NCI-H2227 treated with DMSO at 0.1 percent for 48 hours (cell line): Measurements from ENCODE around the gene DIAPH1.

Experiments
- DNase-seq: peaks from one replicate; lab custom pipeline; 2025; lab: John Stamatoyannopoulos, UW

Gene DIAPH1

GRCh38 chr5:141560725-141561483, 57.9 kb downstream of the DIAPH1 start:
- DNase-seq = peak; percentile 91

DNA sequence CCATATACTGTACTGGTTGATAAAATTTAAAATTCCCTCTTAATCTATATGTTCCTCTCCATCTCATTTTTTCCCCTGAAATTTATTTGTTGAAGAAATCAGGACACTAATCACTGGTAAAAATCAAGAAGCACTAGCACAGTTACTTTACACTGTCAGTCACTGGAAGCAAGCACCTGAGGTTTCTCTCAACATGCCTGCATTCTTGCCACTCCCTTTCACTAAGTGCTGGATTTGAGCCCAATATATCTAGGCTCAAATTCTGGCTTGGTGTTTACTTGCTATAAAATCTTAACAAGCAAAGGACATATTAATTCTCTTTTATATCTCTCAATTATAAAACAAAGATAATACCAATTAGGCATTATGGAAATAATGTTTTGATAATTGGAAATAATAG, 58.6 kb downstream of the DIAPH1 start:
- DNase-seq = peak; percentile 41

- DNase-seq = no peak
Observed at GRCh38 chr5:141559461-141559860, 59.3 kb downstream of the DIAPH1 start.

- DNase-seq = no peak
Observed at GRCh38 chr5:141558150-141558549, 60.6 kb downstream of the DIAPH1 start.

DNA sequence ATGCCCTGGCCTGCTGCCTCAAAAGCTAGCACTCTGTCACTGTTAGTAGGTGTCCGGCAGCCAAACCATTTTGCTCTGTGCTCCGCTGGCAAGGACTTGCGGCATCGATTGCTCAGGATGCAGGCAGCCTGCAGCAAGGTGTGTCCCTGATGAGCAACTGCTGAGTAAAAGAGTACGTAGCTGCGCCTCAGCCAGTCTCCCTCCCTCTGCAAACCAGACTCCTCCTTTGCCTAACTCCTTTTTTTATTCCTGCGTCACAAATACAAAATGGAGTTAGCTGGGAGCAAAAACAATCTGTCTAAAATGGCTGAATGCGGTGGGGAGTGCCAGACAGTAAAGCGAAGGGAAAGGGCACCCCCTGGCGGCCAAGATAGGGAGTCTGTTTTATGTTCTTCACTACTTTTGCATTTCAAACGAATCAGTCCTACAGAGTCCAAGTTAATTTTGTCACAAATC, 61.1 kb downstream of the DIAPH1 start:
- peak; percentile 92 for DNase-seq

DNA sequence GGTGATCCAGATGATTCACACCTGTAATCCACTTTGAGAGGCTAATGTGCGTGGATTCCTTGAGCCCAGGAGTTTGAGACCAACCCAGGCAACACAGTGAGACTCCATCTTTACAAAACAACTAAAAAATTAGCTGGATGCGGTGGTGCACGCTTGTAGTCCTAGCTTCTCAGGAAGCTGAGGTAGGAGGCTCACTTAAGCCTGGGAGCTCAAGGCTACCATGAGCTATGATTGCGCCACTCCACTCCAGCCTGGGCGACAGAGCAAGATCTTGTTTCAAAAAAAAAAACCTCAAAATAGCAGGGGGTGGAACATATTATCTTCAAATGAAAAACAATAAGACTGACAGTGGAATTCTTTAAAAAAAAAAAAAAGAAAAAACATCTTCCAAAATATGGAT, 70.9 kb downstream of the DIAPH1 start:
- no peak for DNase-seq

- no peak for DNase-seq
Observed at GRCh38 chr5:141547488-141547887, 71.3 kb downstream of the DIAPH1 start.

- DNase-seq = no peak
Observed at GRCh38 chr5:141543053-141543452, 75.7 kb downstream of the DIAPH1 start.

DNA sequence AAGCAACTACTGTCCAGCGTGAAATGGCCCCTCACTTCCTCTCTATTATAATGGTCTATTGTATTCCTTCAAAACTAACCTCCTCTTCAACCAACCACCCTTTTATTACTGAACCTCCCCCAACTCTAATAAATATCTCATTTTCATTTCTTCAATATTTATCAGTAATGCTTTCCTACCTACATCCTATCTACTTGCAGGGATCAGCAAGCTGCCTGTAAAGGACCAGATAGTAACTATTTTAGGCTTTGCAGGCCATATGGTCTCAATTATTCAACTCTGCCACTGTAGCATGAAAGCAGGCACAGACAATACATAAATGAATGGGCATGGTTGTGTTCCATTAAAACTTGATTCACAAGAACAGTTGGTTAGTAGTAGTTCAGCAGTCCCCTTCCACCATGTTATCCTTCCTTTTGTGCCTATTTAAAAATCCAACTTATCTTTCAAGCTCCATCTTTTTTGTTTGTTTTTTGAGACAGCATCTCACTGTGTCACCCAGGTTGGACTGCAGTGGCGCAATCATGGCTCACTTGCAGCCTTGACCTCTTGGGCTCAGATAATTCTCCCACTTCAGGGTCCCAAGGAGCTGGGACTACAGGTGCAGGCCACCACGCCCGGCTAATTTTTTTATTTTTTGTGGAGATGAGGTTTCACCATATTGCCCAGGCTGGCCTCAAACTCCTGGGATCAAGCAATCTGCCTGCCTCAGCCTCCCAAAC, 84.1 kb downstream of the DIAPH1 start:
- no peak for DNase-seq

DNA sequence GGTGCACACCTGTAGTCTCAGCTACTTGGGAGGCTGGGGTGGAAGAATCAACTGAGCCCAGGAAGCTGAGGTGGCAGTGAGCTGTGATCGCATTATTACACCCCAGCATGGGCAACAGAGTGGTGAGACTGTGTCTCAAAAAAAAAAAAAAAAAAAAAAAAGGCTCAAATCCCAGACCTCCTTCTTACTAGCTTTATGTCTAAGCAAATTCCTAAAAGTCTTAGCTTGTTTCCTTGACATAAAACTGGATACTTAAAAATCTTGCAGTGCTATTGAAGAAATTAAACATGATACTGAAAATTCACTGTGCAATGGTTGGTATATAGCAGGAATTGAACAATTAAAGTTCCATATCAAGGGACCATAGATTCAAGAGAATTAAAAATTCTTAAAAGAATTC, 84.9 kb downstream of the DIAPH1 start:
- no peak for DNase-seq

DNA sequence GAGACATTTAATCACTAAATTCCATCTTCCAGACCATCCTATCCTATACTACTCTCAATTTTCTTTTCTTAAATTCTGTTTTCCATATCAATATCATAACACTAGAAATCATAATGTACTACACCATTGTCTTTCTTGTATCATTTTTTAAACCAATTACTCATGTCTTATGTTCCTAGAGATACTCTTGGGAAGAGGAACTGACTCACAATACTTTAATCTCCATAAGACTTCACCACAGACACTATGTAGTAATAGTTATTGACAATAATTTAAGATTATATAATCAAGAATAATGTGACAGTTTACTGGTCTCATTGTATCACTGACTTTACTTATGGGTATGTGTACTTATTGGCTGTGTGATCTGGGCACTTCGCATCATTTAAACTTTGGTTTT, 86.1 kb downstream of the DIAPH1 start:
- DNase-seq = no peak

DNA sequence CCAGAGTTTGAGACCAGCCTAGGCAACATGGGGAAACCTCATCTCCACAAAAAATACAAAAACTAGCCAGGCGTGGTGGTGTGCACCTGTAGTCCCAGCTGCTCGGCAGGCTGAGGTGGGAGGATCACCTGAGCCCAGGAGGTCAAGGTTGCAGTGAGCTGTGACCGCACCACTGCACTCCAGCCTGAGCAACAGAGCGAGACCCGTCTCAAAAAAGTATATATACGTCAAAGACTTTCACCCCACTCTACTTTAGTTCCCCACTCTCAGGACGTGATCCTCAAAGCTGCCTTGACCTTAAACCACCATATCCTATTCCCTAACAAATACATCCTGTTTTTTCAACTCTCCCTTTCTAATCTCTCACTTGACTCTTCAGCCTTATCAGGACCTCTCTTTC, 88.9 kb downstream of the DIAPH1 start:
- no peak for DNase-seq

DNA sequence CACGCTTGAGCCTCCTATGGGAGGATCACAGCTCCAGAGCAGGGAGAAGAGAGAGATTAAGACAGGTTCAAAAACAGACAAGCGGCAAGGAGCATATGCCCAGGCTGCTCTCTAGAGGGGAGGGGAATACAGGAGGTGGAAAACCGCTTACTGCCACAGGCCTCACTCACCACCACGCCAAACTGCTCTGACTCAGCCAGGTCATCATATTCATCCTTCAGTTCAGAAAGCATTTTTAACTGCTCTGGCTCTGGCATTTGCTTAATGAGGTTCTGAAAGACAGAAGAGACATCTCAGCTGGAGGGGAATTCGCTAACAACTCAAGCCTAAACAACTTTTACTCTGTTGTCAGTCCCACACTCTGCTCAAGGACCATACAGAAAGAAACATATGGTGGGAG, 89.8 kb downstream of the DIAPH1 start:
- no peak for DNase-seq

DNA sequence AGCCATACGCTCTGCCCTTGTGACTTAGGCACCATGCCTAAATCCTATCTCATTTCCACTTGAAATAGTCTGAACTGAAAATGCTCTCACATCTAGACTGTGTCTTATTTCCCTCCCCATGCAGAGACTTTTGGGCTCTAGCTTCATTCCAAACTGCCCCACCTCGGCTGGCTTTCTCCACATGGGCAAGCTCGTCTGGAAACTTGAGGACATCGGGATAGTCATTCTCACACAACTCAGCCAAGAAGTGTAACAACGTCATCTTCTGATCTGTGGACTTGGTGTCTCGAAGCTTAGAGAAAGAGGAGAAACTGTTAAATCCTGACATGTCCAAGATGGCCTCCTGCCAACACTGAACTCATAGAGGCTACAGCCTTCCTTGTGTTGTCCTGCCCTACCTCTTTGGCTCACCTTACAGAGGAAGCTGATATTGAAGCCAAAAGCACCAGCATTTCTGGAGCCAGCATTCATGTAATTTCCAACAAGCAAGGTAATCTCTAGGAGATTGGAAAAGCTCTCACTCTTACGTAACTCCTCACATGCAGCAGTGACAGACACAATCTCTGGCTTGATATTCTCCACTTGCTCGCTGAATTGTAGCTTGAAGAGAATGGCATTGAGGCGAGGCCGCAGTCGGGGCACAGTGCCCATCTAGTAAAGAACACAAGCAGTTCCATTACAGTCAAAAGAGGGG, 90.4 kb downstream of the DIAPH1 start:
- no peak for DNase-seq

DNA sequence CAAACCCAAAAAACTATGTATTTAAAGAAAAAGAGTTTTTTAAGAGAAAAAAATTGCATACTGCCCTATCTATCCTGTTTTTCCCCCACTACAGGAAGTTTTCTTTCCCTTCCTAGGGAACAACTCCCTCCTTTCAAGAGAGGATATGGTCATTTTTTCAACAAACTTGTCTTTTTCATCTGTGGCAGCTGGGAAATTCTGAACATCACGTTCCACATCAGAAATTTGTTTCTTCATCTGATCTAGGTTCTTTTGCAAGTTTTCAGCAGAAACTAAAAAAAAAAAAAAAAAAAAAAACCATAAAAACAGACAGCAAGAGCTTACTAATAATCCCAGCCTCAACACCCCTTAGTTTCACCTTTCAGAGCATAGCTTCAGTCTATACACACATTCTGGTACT, 91.4 kb downstream of the DIAPH1 start:
- DNase-seq = no peak

DNA sequence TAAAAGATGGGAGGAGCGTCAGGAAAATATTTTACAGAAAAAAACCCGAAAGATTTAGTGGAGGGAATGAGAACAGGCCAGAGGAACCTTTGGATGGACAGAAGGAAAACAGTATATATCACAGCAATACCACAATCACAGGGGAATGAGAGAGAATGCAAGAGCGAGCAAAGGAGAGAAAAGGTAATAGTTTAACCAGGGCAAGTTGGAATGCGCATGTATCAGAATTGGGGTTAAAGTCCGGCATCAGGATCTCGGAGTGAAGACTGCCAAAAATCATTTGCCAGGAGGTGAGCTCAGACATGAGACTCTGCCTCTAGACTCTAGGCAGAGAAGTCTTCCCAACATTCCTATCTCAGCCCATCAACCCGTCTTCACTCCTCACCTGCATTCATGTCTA, 93.1 kb downstream of the DIAPH1 start:
- DNase-seq = no peak

DNA sequence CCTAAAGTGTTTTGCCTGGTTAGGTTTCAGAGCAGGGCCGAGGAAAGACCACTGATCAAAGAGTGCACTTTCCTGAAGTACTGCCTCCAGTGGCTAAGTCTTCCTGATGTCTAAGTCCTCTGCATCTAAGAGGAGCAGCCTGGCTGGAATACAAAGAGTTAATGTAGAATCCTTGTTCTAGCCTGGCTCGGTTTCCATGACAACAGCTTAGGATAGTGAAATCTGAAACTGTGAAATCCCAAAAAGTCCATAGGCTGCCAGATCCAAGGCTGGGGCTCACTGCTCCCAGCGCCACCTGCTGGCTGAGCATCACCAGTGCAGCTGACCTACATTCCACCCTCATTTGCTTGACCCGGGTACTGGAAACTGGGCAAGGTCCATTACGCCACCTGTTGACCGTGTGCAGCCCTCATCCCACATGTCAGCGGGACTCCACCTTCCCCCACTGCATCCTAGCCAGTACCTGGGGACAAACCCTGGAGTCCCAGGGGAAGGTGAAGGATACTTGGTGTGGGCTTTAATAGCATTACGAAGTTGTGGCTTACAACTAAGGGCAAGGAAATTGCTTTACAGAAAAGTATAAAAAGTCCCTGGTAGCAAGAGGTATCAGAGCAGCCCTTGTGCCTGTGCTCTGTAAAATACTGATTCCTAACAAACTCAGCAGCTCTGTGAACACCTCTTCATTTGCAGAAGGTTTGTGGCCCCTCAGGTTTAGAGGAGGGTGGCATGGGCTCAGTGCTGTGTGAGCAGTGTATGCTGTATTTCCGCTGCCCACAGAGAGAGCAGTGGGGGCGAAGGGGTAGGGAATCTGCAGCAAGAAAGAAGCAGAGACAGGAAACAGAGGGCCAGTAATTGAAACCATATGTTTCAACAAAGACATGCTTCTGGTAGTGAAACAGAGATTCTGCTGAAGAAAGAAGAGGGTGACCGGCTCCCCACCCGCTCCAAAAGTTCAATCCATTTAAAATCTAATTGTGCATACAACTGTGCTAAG, 93.9 kb downstream of the DIAPH1 start:
- DNase-seq = peak; percentile 85

GRCh38 chr5:141523991-141524390, 94.8 kb downstream of the DIAPH1 start:
- no peak for DNase-seq

DNA sequence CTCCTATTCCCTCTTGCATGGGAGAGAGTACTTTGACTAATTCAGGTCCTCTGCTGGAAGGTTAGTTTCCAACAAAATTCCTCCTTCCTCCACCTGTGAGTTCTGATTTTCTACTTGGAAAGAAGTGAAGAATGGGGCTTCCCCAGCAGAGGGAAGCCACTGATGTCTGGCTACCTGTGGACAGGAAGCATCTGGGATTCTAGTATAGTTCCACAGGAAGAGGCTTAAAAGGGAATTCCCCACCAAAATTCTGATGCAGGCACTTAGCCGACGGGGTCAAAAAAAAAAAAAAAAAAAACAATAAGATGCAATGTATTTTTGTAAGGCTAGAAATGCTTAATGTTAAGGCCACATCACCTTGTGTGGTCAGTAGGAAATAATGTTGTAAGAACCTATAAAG, 96.5 kb downstream of the DIAPH1 start:
- no peak for DNase-seq

- DNase-seq = no peak
Observed at GRCh38 chr5:141521244-141521781, 97.5 kb downstream of the DIAPH1 start.
